ENCODE measurements around the gene GSC2.

Gene GSC2

DNA sequence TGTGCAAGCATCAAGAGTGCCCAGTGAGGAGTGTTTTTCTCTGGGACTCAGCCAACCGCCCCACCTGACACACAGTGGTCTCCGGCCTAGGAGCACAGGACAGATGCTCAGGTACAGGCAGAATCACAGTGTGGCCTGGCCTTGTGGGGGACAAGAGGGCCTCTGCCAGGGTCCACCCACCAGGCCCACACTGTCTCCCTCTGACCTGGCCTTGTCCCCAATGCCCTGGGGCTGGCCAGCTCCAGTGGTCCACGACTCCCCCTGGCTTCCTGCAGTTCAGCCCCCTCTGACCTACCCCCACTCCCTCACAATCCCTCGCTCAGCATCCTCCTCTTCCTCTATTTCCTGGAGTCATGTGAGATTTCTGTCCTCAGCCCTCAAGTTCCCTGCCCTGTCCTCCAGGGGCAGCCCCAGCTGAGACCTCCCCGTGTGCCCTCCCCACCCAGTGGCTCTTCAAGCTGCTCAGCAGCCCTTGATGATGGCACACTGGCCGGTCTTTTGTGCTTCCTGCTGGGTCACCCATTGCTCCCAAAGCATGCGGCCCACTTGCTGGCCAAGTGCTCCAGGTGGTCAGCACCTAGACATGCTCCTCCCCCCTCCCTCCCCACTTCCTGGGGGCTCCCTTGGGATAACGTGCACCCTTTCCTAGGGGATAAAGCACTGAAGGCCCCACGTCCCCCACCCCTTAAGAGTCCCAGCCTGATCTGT, 17.2 kb downstream of the GSC2 start:
- no peak for ATAC-seq
- no peak for DNase-seq

DNA sequence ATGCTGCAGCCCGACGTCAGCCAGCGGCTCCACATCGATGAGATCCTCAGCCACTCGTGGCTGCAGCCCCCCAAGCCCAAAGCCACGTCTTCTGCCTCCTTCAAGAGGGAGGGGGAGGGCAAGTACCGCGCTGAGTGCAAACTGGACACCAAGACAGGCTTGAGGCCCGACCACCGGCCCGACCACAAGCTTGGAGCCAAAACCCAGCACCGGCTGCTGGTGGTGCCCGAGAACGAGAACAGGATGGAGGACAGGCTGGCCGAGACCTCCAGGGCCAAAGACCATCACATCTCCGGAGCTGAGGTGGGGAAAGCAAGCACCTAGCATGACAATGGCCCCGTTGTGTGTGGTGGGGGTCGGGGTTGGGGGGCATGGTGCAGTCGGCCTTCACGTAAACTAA, 17.9 kb downstream of the GSC2 start:
- DNase-seq (no peak), ATAC-seq (no peak)

DNA sequence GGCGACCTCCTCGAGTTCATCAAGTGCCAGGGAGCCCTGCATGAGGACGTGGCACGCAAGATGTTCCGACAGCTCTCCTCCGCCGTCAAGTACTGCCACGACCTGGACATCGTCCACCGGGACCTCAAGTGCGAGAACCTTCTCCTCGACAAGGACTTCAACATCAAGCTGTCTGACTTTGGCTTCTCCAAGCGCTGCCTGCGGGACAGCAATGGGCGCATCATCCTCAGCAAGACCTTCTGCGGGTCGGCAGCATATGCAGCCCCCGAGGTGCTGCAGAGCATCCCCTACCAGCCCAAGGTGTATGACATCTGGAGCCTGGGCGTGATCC, 18.4 kb downstream of the GSC2 start:
- DNase-seq (no peak), ATAC-seq (no peak)

DNA sequence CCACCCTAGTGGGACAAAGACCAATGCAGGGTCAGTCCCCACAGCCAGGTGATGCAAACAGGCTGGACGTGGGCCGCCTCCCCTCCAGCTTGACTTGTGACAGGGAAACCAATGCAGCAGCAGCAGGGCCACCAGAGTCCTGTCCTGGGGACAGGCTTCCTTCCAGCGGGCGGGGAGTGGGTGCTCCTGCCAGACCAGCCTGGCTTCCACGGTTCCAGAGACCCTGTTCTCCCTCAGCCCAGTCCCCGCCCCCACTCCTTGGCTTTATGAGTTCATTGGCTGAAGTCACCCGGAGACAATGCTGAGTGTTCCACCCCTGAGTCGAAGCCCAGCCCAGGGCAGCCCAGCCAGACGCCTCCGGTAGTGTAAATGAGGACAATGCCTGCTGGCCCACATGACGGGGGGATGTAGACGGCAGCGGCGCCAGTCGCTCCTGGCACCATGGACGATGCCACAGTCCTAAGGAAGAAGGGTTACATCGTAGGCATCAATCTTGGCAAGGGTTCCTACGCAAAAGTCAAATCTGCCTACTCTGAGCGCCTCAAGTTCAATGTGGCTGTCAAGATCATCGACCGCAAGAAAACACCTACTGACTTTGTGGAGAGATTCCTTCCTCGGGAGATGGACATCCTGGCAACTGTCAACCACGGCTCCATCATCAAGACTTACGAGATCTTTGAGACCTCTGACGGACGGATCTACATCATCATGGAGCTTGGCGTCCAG, 19.0 kb downstream of the GSC2 start, which contains the start of gene TSSK2:
TSSK2 (plus strand) TSS at position 350 of the 726 bp plus-strand sequence; CDS start at position 442, 92 bp downstream.
- no peak for ATAC-seq
- no peak for DNase-seq

DNA sequence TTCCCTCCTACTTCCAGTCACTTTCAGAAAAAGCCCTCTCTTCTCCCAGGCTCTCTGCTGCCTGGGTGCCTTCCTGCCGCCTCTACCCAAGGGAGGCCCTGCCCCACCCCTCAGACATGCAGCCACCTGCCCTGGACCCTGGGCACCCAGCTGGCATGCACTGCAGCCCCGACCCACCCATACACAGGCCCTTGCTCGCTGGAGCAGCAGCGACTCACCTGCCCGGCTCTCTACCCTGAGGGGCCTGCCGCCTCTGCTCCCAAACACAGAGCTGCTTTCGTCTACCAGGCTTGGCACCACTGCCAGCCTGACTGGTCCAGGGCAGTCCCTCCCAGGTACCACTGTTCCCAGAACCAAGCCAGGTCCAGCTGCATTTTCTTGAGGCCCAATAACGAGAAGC, 20.2 kb downstream of the GSC2 start:
- DNase-seq: no peak
- no peak for ATAC-seq

DNA sequence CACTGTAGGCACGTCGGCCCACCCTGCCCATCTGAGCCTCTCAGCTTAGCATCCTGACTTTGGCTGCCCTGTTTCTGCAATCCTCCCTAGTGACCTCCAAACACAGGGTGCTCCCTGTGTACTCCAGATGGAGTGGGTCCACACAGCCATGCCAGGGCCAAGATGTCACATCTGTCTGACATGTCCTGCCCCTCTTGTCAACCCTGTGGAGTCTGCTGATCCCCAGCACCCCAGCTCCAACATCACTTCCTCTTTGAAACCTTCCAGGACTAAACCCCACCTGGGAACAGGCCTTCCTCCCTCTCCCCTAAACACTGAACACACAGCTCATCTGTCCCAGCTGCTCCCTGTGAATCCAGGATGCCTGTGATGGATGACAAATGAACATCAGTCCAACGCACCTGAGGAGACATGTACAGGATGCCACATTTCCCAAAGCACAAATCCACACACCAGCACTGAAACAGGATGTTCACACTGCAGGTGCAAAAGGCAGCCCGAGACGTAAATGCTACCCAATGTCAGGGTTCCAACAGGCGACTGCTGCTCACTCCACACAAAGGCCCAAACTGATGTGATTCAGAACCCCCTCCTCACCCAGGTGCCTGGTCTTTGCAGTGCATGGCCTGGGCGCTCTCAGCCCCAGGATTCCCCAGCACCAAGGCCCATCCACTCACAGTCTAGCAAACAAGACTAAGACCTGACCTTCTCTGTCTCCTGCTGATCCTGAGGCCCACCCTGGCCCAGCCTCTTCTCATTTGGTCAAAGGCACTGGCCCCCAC, 21.0 kb downstream of the GSC2 start:
- ATAC-seq (no peak), DNase-seq (no peak)

DNA sequence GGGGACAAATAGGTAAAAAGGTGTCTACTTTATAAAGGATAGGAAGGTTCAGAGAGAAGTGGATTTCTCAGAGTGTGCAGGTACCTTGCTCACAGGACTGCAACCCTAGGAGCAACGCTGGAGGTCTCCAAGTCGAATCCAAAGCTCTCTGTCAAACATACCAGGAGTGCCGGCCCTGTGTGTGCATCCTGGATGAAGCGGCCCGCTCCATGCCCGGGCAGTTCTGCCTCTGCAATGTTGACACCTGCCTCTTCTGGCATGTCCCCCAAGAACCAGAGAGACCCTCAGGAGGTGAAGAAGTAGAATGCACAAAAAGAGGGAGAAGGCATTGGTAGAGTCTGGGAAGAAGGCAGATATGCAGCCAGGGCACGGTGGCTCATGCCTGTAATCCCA, 22.1 kb downstream of the GSC2 start:
- ATAC-seq: no peak
- DNase-seq: no peak

DNA sequence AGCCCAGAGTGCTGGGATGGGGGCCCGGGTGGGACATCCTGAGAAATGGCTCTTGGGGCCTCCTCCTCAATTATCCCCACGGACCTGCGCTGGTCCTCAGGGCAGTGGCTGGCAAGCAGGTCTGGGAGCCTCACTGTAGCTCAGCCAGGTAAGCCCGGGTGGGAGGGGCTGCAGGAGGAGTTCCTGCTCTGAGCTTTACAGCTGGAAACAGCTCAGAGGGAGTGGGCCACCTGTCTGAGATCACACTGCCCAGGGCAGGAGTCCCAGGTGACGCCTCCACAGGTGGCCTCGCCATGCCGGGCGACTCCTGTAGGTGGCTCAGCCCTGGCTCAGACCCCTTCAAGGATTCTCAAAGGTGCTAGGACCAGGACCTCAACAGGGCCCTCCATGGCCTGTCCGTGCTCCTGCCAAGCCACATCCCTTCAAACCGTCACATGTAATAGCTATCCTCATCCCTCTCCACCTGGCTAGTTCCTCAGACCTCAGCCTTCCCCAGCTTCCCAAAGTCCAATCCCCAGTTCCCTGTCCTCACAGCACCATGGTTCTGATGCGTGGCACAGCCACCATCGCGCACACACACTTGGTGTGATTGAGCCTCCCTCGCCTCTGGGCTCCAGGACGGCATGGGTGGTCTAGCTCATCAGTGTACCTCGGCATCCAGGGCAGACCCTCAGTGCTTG, 22.6 kb downstream of the GSC2 start:
- ATAC-seq: no peak
- DNase-seq: no peak

DNA sequence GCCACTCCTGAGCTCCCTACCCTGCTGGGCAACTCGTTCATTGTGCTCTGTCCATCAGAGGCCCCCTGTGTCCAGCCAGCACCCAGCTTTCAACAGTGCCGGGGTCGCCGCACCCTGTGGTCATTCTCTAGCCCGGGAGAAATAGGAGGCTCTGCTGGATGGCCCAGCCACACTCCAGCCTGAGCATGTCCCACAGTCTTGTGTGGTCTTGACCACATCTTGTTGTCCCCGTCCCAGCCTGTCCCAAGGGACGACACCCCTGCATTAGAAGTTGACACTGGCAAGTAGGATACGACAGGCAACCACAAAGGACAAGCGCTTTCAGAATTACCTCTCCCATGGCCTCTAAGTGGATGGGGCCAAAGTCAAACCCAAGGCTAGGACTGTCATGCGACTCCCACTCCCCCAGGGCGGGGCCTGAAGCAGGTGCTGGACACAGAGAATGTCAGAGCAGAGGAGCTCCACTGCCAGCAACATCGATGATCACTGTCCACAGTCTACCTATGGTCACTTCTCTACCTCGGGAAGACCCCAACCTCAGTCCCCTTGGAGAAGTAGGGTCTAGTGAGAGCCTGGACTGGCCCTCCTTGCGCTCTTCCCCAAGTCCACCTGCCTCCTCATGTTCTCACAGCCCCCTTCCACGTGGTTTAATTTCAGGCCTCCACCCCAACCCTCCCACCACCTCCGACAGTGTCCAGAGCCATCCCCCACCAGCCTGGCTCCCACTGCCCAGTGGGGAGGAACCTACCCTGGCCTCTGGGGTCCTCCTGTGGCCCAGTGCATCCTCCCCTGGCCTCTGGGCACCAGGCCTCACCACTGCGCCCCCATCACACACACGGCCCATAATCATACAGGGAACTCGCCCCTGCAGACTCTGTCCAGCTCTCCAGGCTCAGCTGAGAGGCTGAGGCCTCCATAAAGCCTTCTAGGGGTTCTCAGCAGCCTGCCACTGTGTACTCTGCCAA, 23.5 kb downstream of the GSC2 start:
- DNase-seq: no peak
- ATAC-seq: no peak

DNA sequence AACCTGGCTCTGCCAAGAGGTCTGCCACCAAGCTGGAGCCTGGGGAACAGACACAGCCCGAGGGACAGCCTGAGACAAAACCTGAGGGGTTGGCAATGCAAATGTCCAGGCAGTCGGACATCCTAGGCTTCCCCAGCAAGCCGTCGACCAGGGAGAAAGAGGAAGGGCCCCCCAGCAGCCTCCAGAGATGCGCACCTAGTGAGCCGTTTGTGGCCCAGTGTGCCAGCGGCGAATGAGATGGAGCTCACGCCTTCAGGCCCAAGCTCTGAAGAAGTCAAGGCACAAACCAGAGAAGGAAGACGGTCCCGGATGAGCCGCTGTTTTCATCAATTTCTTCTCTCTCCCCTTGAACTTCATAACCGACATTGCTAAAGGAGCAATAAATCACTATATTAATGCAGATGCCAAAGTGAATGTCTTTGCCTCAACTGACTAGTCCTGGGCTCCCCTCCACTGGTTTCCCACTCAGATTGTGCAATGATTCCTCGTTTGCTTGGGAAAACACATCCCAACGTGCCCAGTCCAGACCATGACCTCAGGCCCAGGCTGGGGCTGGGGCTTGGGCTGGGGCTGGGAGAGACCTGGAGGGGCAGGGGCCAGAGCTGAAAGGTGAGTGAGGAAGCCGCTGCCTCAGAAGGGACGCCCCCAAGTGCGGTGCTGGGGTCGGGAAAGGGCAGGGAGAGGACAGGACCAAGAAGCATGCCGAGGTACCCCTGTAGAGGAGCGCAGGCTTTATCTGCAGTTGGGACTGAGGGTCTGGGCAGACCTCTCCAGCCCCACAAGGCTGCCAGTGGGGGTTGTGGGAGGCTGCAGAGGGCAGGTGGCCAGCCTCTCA, 24.4 kb downstream of the GSC2 start:
- ATAC-seq (no peak), DNase-seq (no peak)

DNA sequence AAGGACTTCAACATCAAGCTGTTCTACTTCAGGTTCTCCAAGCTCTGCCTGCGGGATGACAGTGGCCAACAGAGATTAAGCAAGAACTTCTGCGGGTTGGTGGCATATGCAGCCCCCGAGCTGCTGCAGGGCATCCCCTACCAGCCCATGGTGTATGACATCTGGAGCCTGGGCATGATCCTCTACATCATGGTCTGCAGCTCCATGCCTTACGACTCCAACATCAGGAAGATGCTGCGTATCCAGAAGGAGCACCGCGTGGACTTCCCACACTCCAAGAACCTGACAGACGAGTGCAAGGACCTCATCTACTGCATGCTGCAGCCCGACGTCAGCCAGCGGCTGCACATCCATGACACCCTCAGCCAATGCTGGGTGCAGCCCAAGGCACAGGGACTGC, 25.1 kb downstream of the GSC2 start:
- no peak for DNase-seq
- no peak for ATAC-seq

DNA sequence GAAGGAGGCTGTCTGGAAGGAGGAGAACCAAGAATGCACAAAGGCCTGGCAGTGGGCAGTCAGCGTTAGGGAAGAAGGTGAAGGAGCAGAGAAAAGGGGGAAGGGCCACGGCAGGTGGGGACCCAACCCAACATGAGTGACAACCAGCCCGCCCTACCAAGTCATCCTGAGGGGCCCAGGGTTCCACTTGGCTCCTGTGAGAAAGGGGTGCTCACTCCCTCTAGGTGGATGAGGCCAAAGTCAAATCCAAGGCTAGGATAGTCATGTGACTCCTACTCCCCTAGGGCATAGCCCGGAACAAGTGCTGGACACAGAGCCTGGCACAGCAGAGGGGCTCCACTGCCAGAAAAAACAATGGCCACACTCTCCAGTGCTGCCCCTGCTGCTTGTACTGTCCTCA, 25.7 kb downstream of the GSC2 start:
- DNase-seq (no peak), ATAC-seq (no peak)

DNA sequence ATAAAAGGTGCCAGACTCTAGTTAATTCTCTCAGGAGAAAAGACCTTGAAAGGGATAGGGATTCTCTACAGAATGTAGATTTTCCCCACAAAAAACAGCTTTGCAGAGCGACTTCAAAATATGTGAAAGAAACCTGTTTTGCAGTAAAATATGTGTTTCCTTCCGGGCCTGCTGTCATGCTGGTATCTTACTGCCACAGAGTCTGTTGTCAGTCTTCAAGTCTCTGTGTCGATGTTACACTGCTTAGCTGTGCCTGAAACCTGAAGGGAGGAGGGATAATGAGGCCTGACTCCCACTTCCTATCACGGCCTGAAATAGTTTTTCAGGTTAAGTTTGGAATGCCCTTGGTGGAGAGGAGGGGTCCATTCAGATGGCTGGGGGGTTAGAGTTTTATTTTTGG, 26.2 kb downstream of the GSC2 start:
- ATAC-seq (no peak), DNase-seq (no peak)

DNA sequence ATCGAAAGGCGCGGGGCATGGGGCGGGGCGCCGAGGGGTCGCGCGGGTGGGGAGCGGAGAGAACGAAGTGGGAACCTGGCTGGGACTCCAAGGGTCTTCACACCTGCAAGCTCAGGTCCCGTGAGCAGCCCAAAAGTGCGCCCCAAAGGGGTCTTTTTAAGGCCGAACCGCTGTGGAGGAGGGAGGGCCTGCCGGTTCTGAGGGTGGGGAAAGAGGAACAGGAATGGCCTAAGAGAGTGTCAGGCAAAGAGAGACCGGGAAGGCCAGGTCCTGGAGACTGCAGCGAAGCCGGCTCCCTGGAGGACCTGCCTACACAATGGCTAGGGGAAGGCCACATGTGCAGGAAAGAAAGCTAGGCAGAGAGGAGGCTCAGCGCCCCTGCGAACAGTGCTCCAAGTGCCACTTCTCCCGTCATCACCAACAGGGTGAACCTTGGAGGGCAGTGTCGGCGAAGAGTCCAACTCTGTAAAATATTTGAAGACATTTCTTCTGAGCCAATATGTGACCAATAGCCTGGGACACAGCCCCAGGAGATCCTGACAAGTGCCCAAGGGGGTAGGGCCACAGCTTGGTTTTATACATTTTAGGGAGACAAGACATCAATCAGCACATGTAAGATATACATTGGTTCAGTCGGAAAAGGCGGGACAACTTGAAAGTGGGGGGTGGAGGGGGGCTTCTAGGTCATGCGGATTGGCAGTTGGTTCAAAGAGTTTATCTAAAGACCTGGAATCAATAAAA, 27.2 kb downstream of the GSC2 start:
- no peak for ATAC-seq

DNA sequence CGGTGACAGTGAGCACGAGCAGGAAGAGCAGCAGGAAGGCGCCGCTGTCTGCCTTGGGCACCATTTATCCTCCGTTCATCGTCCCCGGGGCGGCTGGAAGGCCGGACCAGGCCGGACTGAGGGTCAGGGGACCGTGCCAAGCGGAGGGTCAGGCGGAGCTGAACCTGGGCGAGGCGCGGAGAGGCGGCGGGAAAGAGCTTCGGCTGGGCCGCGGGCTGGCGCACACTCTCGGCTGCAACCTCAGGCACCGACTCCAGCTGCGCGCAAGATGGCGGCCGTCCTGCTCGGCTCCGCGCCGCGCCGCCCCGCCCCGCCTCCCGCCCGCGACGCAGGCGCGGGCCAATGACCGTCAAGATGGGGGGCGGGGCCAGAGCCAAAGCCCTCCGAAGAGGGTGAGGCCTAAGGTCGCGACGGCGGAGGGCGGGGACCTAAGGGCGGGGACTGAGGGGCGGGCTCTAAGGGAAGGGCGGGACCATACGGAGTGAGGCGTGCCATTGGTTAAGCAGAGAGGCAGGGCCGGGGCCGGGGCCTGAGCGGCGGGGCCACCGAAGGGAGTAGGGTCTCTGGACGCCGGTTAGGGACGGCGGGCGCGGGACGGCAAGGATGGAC, 27.8 kb downstream of the GSC2 start, which contains the start of gene DGCR2:
DGCR2 (minus strand) TSS at position 270 of the 609 bp plus-strand sequence; CDS start at position 64, 206 bp downstream.
- ATAC-seq (peak; percentile 98), DNase-seq (peak; percentile 98)

More for the DNA sequence above, 27.2 kb downstream of the GSC2 start:
- DNase-seq: no peak

DNA sequence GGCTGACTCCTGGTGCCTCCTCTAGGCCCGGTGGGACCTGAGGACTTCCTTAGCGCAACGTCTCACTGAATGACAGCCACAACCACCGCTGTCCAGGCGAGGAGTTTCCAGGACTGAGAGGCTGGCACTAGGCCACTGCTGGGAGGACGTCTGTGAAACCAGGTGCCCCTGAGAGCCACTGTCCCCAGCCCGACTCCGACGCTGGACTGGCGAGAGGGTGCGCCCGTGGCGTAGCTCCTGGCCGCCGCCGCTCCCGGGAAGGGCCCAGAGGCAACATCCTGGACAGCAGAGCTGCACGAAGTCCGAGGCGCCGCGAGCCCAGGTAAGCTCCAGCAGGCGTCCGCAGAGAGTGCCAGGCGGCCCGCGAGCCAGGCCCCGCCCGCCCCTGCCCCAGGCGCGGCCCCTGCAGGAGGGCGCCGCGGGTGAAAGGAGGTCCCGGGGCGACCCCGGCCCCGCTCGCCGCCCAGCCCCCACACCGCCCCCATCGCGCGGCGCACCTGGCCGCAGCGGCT, 28.4 kb downstream of the GSC2 start:
- peak; percentile 9 for ATAC-seq
- peak; percentile 44 for DNase-seq

DNA sequence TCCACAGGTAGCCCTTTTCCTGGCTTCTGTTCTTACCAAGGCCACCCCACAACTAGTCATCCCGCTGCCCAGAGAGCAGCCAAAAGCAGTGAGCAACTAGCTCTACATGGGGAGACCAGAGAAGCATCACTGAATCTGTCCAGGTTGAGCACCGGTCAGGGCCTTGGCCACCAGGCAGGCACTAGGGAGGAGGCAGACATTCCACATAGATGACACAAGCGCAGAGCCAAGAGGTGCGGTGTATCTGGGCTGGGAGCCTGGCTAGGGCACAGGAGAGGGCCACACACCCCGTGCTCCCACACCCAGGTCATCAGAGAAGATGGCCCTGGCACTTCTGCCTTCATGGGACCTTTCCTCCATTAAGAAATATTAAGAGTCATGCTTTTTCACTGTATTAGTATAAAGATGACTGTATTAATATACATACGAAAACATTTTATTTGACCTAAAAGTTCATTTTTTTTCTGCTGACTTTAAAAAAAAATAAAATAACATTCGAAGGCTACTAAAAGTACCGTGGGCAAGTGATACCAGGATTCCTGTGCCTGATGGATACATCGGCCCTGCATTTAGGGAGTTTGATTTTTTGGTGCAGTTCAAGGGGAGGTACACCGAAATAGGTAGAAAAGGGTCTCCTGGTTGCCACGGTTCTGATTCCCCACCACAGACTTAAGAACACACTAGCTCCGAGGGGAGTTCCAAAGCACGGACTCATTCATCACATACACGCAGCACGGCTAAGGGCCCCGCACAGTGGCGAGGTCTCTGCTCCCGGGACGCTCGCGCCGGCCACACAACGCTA, 29.1 kb downstream of the GSC2 start:
- DNase-seq: no peak
- peak; percentile 11 for ATAC-seq

DNA sequence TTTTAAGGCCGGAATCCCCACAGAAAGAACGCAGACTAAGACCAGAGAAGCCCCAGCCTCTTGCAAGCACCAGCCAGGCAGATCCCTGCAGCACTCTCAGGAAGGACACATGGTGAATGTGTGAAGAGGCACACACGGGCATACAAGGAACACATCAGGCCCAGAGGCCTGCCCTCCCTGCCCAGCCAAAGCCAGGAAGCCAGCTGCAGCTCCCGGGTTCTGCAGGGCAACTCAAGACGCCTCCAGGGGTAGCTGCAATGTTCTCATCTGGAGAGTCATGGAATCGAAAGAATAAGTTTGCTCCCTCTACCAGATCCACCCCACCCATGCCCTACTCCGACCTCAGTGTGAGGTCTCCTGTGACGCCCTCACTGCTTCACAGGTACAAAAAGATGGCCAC, 30.1 kb downstream of the GSC2 start:
- DNase-seq (no peak), ATAC-seq (no peak)
